HG02852 (cell line): Measurements from ENCODE around the gene PPP2R5A.

Experiments
- ATAC-seq: cut with Tn5 transposase; IDR thresholded peaks from one replicate; pipeline ENCODE4 v1.9.1; 2021; ENCODE audit warnings: mild to moderate bottlenecking, moderate library complexity; ENCODE audit not compliant: unreplicated experiment

Gene PPP2R5A

DNA sequence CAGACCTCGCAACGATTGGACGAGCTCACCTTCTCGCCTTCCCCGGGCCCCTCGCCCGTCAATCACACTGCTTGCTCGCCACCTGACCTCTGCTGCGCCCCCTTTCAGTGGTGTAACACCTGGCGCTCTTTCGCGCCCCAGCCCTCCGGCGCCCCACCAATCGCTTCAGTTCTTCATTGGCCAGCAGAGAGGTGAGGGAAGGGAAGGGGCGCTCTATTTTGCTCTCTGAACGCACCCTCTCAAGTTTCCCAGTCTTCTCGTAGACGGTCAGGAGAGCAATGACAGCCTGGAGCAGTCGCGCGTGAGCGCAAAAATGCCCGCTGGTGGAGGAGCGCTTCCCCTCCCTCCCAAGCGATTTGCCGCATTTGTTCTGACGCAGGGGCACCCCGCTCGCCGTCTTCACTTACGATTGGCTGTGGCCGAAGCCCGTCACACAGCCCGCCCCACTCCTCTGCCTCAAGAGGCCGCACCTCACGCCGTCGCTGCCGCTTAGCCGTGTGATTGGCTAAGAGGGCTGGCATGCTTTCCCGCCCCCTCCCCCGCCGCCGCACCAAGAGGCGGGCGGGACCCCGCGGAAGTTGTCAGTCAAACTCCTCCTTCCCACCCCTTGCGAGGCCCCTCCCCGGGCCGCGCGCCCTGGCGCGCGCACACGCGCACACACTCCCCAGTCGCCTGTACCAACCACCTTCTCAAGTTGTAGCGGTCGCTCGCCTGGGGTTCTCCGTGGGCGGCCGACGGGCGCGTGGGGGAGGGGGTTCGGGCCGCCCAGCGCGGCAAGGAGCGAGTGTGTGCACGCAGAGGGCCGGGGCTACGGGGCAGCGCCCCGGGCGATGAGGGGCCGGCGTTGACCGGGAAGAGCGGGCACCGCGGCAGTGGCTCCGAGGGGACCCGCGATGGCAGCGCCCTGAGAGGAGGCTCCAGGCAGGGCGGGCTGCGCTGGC lies at the start of gene PPP2R5A:
Gene PPP2R5A, plus strand, starts transcription at position 667 of the 941 bp plus-strand sequence. CDS start 701 bp downstream, outside the sequence.
- ATAC-seq = peak; percentile 89

GRCh38 chr1:212235857-212236256 lies 49.4 kb upstream of the PPP2R5A start:
- no peak for ATAC-seq

- no peak for ATAC-seq
Observed at GRCh38 chr1:212236664-212237220, 48.5 kb upstream of the PPP2R5A start.

- peak; percentile 86 for ATAC-seq
Observed at GRCh38 chr1:212237651-212238050, 47.6 kb upstream of the PPP2R5A start.

DNA sequence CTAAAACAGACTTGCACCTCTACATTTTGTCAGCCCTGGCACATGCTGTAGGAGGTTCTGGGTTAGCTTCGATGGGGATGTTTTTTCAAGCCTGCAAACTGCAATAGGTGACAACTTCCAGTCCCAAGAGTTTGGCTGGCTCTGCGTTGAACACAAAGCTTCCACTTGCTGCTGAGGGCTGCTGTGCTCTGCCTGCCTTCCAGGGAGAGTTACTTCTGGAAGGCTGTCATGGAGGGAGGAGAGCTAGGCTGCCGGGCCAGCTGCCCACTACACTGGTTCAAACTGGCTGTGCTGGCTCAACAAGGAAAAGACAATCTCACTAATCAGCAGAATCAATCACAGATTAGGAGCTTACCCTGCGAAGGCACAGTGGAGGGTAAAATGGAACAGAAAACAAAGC lies 46.7 kb upstream of the PPP2R5A start:
- no peak for ATAC-seq

GRCh38 chr1:212241501-212241900 lies 43.7 kb upstream of the PPP2R5A start:
- no peak for ATAC-seq

DNA sequence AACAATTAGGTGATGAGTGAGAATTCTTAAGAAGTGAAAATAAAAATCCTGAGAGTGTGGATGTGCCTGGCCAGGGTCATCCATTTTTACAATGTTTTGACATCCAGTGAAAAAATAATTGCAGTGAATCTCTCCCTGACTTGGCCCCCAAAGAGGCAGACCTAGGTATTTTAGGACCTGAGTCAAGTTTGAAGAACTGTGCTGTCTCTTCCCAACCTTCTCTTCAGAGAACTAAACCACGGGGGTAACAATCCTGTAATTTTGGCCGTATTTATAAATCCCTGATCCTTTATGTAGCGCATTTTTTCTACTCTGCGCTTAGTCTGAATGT lies 43.3 kb upstream of the PPP2R5A start:
- no peak for ATAC-seq

DNA sequence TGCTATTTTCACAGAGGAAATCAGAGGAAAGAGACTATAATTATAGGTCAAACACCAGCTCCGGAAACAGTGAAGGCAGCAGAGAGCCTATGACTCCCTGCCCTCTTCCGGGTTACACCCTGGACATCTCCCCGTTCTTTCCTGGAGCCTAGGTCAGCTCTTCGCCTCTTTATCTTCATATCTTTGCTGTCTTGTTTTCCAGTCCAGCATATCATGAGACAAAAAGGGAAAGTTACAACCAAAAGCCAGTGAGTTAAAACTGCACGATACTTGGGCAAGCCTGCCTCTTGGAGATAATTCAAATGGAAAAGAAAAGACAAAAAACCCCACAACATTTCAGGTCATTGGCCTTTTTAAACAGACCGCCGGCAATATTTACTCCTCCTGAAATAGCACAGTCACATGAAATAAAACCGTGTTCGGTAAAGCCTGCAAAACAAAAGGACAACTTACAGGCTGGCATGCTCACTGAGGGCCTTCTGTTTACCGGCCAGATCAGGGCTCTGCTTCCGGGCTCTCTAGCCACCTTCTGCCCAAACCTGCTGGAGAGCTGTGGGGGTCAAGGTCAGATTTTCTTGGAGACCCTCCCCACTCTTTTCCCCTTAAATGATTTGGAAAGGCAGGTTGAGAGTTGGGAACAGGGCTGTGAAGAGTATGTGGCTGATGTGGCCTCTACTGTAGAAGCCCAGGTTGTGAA lies 42.8 kb upstream of the PPP2R5A start:
- ATAC-seq = no peak

- ATAC-seq = no peak
Observed at GRCh38 chr1:212242985-212243308, 42.3 kb upstream of the PPP2R5A start.

GRCh38 chr1:212244441-212244840 lies 40.8 kb upstream of the PPP2R5A start:
- no peak for ATAC-seq

DNA sequence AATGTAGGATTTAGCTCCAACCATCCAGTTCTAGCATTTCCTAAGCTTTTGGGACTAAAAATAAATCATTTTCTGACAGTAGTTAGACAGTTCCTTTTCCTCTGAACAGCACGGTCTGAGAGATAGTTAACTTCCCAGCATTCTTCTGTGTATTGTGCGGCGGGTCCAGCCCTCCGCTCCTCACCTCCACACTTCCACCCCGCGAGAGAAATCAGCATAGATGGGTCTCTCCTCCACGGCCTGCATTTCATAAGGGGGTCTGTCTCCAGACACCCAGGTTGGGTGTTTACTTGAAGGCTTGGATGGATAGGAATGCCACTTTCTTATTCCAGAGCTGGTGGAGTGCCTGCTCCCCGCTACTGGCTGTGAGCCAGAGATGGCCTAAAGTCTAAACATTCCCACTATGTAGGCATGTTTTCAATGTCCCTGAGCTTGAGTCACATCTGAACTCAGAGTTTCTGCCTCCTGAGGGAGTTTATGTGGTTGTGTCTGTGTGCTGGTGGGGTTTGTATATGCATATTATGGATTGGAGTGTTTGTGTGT lies 38.0 kb upstream of the PPP2R5A start:
- ATAC-seq = no peak

DNA sequence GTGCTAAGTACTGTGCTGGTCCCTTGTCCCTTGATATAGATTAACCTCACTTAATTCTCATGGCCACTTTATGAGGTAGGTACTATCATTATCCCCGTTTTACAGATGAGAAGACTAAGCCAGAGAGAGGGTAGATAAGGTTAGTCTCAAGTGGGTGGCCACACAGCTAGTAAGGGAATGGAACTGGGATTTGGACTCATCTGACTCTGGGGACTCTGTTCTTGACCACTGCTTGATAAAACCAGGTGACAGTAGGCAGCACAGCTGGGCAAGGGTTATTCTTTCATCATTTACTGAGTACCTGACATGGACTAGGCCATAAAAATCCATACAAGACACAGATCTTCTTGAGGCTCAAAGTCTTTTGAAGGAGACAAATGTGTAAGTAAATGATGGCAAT lies 37.2 kb upstream of the PPP2R5A start:
- no peak for ATAC-seq

- no peak for ATAC-seq
Observed at GRCh38 chr1:212254853-212255363, 30.3 kb upstream of the PPP2R5A start.

DNA sequence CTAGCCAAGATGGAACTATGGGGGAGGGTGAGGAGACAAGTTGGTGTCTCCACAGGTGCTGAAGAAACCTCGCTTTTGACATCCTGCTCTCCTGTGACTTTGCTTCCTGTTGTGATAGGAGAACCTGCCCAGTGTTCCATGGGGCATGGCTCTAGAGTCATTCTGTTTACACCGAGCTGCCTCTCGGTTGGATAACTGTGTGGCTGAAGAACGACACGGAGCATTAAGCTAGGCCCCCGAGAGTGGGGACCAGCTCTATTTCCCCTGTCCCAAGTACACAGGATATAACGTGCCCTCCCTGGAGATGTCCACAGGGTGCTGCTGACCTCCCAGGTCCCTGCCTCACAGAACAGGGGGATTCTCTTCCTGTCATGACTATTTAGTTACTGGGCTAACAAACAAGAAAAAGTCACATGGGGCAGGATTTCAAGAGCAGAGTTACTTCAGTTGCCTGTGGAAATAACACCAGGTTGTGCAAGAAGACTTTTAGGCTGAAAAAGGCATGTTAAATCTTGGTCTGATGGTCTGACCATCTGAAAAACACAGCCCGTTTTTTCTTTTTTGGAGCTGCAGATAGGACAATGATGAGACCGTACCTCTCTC lies 29.4 kb upstream of the PPP2R5A start:
- ATAC-seq = no peak

GRCh38 chr1:212256369-212256768 lies 28.8 kb upstream of the PPP2R5A start:
- ATAC-seq = no peak

- ATAC-seq = no peak
Observed at GRCh38 chr1:212257157-212257556, 28.1 kb upstream of the PPP2R5A start.

DNA sequence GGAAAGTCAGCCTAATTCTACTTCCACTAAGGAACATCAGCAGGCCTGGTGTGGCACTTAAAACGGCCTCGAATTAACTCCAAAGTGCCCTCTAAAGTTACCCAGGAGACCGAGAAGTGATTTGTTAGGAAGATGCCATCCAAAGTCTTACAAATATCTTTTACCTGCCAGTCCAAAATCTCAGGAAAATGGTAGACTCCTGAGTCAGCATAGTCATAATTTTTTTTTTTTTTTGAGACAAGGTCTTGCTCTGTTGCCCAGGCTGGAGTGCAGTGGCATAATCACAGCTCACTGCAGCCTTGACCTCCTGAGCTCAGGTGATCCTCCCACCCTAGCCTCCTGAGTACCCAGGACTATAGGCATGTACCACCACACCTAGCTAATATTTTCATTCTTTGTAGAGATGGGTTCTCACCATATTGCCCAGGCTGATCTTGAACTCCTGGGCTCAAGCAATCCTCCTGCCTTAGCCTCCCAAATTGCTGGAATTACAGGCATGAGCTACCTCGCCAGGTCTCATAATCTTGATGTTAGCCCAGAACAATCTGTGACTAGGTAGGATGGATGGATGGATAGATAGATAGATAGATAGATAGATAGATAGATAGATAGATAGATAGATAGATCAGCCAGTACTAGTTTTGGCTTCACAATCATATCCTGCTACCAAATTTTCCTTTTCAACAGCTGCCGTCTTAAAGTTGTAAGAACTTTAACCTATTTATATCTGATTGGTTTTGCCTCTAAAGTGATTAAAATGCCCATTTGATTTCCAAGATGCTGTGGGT lies 25.3 kb upstream of the PPP2R5A start:
- no peak for ATAC-seq

DNA sequence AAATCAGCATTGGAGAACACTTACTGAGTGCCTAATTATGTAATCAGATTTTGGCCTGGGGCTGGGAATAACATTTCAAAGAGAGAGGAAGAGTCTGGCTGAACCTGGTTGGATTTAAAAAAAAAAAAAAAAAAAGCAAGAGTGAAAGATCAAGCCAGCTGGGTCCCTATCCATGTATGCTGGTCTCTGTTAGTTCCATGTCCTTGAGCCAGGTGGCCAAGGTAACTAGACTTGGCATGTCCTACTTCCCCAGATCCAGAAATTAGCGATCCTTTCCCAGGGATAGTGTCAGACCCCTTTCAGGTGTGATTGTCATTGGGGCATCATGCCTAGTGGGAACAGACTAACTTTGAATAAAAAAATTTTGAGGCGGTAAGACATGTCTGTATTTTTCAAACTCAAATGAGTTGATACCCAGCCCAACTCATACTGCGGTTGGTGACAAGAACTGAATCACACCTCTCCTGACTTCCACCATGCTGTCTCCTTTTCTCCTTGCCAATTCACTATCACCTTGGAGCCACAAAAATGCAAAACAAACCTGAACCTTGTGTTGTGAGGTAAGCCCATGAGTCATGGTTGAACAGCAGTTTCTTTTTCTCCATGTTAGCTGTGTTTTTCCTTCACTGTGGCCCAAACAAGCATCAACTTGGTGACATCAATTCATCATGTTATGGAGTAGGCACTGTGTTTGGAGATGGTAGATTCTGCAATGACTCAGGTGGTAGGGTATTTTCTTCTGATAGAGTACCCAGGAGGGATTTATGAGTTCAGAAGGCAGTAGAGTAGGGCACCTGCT lies 24.5 kb upstream of the PPP2R5A start:
- ATAC-seq = no peak

DNA sequence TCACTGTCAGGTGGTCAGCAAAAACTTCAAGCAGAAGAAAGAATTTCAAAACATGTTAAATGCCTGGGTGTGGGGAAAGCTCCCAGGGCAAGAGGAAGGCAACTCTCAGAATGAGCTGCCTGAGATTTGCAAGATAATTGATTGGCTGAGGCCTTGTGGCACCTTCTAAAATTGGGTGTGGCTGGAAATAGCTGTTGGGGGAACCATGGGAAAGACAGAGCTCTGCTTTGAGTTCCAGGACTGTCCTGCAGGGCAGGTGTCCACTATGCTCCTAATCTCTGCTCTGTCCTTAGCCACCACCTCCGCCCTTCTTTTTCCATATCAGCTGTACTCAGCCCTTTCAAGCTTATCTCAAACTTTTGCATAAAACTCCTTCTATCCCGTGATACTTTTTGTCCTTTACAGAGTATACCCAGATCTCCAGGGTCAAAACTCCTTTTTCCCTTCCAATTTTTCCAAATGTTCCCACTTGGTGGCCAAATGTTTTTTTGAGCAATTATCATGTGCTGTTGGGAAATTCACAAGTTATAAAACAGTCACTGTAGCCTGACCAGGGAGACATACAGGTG lies 23.8 kb upstream of the PPP2R5A start:
- no peak for ATAC-seq
